Activated CD8-positive, alpha-beta T cell treated with anti-CD3 and anti-CD28 coated beads for 36 hours (primary cell): ENCODE measurements around the gene LMNTD2. TPM values are rescaled to one million over a fixed set of nuclear protein-coding genes. Genes with fewer than 3 reads are reported as not detected.

ENCODE experiments used
- ATAC-seq: fragments of 200-7000 bp; cut with Tn5 transposase; one replicate; pipeline ENCODE4 v1.10.0; 2021; ENCODE audit warnings: mild to moderate bottlenecking, moderate library complexity
- CTCF ChIA-PET: fragments of 350-600 bp; sonication (Branson Sonifier 250); formaldehyde crosslinking; loops from one replicate; lab custom pipeline; 2021; ENCODE audit warnings: antibody characterized with exemption; lab: Charles Lee
- POLR2A ChIA-PET: fragments of 350-600 bp; sonication (Branson Sonifier 250); formaldehyde crosslinking; loops from one replicate; lab custom pipeline; 2021; ENCODE audit warnings: antibody characterized with exemption; lab: Charles Lee
- DNase-seq: peaks from one replicate; pipeline ENCODE4 v3.0.0-alpha.2; 2020
- H3K27ac Mint-ChIP-seq: one replicate; pipeline ENCODE4 v1.8.0; 2021; ENCODE audit warnings: mild to moderate bottlenecking, mixed read lengths
- H3K27me3 Mint-ChIP-seq: one replicate; pipeline ENCODE4 v1.8.0; 2021; ENCODE audit warnings: mixed read lengths
- H3K36me3 Mint-ChIP-seq: one replicate; pipeline ENCODE4 v1.8.0; 2021; ENCODE audit warnings: low read depth, mixed read lengths
- H3K4me1 Mint-ChIP-seq: one replicate; pipeline ENCODE4 v1.8.0; 2021; ENCODE audit warnings: low read depth, mixed read lengths
- H3K4me3 Mint-ChIP-seq: one replicate; pipeline ENCODE4 v1.8.0; 2021; ENCODE audit warnings: mild to moderate bottlenecking, moderate library complexity, mixed read lengths
- H3K9me3 Mint-ChIP-seq: one replicate; pipeline ENCODE4 v1.8.0; 2021; ENCODE audit warnings: mixed read lengths
- CTCF ChIP-seq: fragments of 200-600 bp; IDR thresholded peaks from one replicate; pipeline ENCODE4 v1.8.0; 2022; ENCODE audit warnings: antibody characterized with exemption, mild to moderate bottlenecking
- intact Hi-C: fragments of 100-400 bp; cut with micrococcal nuclease; formaldehyde crosslinking; loops from one replicate; pipeline ENCODE4 v1.10.0; 2022
- total RNA-seq, 2 experiments: library from RNA; stranded (reverse); gene quantifications; one replicate each; pipeline ENCODE4 v1.2.3, GENCODE V29; 2021

LMNTD2 gene
- total RNA-seq, 2 experiments from 2014 or later, result 0.88 to 1.3 TPM

- peaks cover 3% of the 10 kb centered on the region for H3K4me1 Mint-ChIP-seq
- peaks cover 7% of the 10 kb centered on the region for H3K9me3 Mint-ChIP-seq
- no peak for DNase-seq
- peaks cover 23% of the 10 kb centered on the region for H3K36me3 Mint-ChIP-seq
- no peak overlapping the region for H3K4me3 Mint-ChIP-seq
- ChIA-PET POLR2A (interaction anchor here (2.1 kb wide), 1 partner anchor 8 kb away, joined by 6 read pairs; the partner anchor contains the start of gene RNH1), CTCF (no interaction called here)
- no peak overlapping the region for H3K27ac Mint-ChIP-seq
- TF ChIP-seq CTCF, result no peak
- H3K27me3 Mint-ChIP-seq, result no peaks in the 10 kb centered on the region
- intact Hi-C loops, result no loop called here
- no peak for ATAC-seq
These were observed 45.4 kb downstream of the LMNTD2 start for GRCh38 chr11:515131-515530.

- ChIA-PET POLR2A (interaction anchor here (2.1 kb wide), 1 partner anchor 8 kb away, joined by 6 read pairs; the partner anchor contains the start of gene RNH1), CTCF (no interaction called here)
- H3K27me3 Mint-ChIP-seq, result no peaks in the 10 kb centered on the region
- H3K4me3 Mint-ChIP-seq, result no peak overlapping the region
- DNase-seq (no peak), ATAC-seq (no peak)
- intact Hi-C loops, result no loop called here
- H3K27ac Mint-ChIP-seq, result no peak overlapping the region
- H3K4me1 Mint-ChIP-seq, result peaks cover 3% of the 10 kb centered on the region
- peaks cover 28% of the 10 kb centered on the region for H3K36me3 Mint-ChIP-seq
- no peak for TF ChIP-seq CTCF
- peaks cover 7% of the 10 kb centered on the region for H3K9me3 Mint-ChIP-seq
These were observed 45.9 kb downstream of the LMNTD2 start for GRCh38 chr11:514606-515005.

- CTCF ChIA-PET, result no interaction called here
These were observed 47.6 kb downstream of the LMNTD2 start for GRCh38 chr11:512761-513595.

GRCh38 chr11:508956-509355 lies 51.6 kb downstream of the LMNTD2 start:
- POLR2A ChIA-PET, result interaction anchor here (0.6 to 1.2 kb wide), 4 partner anchors 62 to 241 kb away, joined by 3 to 5 read pairs (median 3); no protein-coding TSS in a partner anchor
- Mint-ChIP-seq H3K9me3 (no peaks in the 10 kb centered on the region), H3K36me3 (peaks cover 34% of the 10 kb centered on the region), H3K27ac (no peak overlapping the region), H3K27me3 (no peaks in the 10 kb centered on the region), H3K4me3 (no peak overlapping the region), H3K4me1 (peaks cover 15% of the 10 kb centered on the region)
- TF ChIP-seq CTCF, result no peak
- DNase-seq (no peak), ATAC-seq (no peak)
- intact Hi-C loops, result no loop called here
- CTCF ChIA-PET, result interaction anchor here (6.6 kb wide), 1 partner anchor 10 kb away, joined by 51 read pairs; no protein-coding TSS in a partner anchor

More at GRCh38 chr11:512761-513595, 47.6 kb downstream of the LMNTD2 start:
- peaks cover 7% of the 10 kb centered on the region for H3K9me3 Mint-ChIP-seq
- H3K4me3 Mint-ChIP-seq, result no peak overlapping the region
- ATAC-seq (no peak), DNase-seq (no peak)
- H3K27me3 Mint-ChIP-seq, result no peaks in the 10 kb centered on the region
- H3K36me3 Mint-ChIP-seq, result peaks cover 30% of the 10 kb centered on the region
- POLR2A ChIA-PET, result interaction anchor here (0.6 to 1.0 kb wide), 2 partner anchors 20 to 214 kb away, joined by 3 read pairs; no protein-coding TSS in a partner anchor
- H3K4me1 Mint-ChIP-seq, result peaks cover 2% of the 10 kb centered on the region
- no peak for TF ChIP-seq CTCF
- no peak overlapping the region for H3K27ac Mint-ChIP-seq
- intact Hi-C loops, result no loop called here
